Kidney (tissue), 14 donors: ENCODE results near the gene C8G. TPM values are rescaled to one million over a fixed set of nuclear protein-coding genes. Genes with fewer than 3 reads are reported as not detected.
A peak's percentile ranks its signal among the peaks of the same experiment; 100 is the strongest.

Source experiments
- DNase-seq, 5 donors: peaks; one replicate each; pipeline ENCODE4 v3.0.0-alpha.2; 2013 to 2020
- FAIRE-seq: peaks from 2 replicates; lab custom pipeline; 2012; peaks lifted over from hg19 to GRCh38; lab: Jason Lieb, UNC
- H3K27ac ChIP-seq, 2 donors: one replicate each; pipeline ENCODE4 v1.7.0; 2013; ENCODE audit warnings: low read depth in 2 of 2, low read length in 2 of 2, inconsistent platforms in 1 of 2
- H3K27me3 ChIP-seq: one replicate; pipeline ENCODE4 v1.7.1; 2013; ENCODE audit warnings: low read length, inconsistent platforms; ENCODE audit not compliant: control insufficient read depth, insufficient read depth
- H3K36me3 ChIP-seq, 3 donors: one replicate each; pipeline versions ENCODE4 v1.7.0 to v1.7.1; 2013; ENCODE audit warnings: low read length in 3 of 3, control low read depth in 1 of 3, inconsistent platforms in 1 of 3; ENCODE audit not compliant: insufficient read depth in 3 of 3, control insufficient read depth in 2 of 3
- H3K4me1 ChIP-seq, 3 donors: one replicate each; pipeline versions ENCODE4 v1.7.0 to v1.7.1; 2013; ENCODE audit warnings: low read length in 3 of 3, inconsistent platforms in 1 of 3, low read depth in 1 of 3; ENCODE audit not compliant: control insufficient read depth in 2 of 3, insufficient read depth in 2 of 3
- H3K4me3 ChIP-seq, 3 donors: one replicate each; pipeline versions ENCODE4 v1.7.0 to v1.8.1; 2013; ENCODE audit warnings: low read length in 3 of 3, control low read depth in 1 of 3, inconsistent platforms in 1 of 3
- H3K9ac ChIP-seq, 3 donors: one replicate each; pipeline versions ENCODE4 v1.7.0 to v1.7.1; 2013; ENCODE audit warnings: low read length in 3 of 3, control low read depth in 1 of 3, inconsistent platforms in 1 of 3
- H3K9me3 ChIP-seq, 3 donors: one replicate each; pipeline versions ENCODE4 v1.7.0 to v1.7.1; 2013; ENCODE audit warnings: low read length in 3 of 3, control low read depth in 1 of 3, inconsistent platforms in 1 of 3; ENCODE audit not compliant: control insufficient read depth in 2 of 3, insufficient read depth in 1 of 3
- CTCF ChIP-seq: IDR thresholded peaks from 3 replicates; pipeline ENCODE4 v1.5.1; 2012; ENCODE audit warnings: mild to moderate bottlenecking, moderate library complexity, borderline replicate concordance; ENCODE audit not compliant: insufficient read depth; ENCODE audit errors: extremely low read depth
- intact Hi-C: fragments of 100-400 bp; cut with DNase I; formaldehyde crosslinking; loops from one replicate; pipeline ENCODE4 v1.11.1; 2022
- polyA plus RNA-seq: library from polyadenylated mRNA; stranded (reverse); fragments of 350-450 nt; fragmentation: Illumina TruSeq; extraction: RNeasy Lipid Tissue Mini Kit (QIAGEN cat#74804); gene quantifications from one replicate; pipeline ENCODE4 v1.2.3, GENCODE V29; 2014; ENCODE audit warnings: low read depth, low replicate concordance; ENCODE audit not compliant: insufficient read depth
- total RNA-seq: library from RNA; stranded (reverse); fragmentation: NEBNext Ultra II Directional; extraction: Animal tissue kit (Norgen Biotek cat#: 25700); gene quantifications from one replicate; pipeline ENCODE4 v1.2.1, GENCODE V29; 2021
- donor health status: control.
- donor health status: control.
- donor health status: control.
- donor health status: control.
- donor health status: control.
- donor health status: DM: yes; HTN: yes; CAD: no.
- donor health status: Normal renal cell carcinoma (clear cell type).

Gene C8G
- total and polyA plus RNA-seq, 2 donors from 2014 or later = 1.9 to 2.1 TPM

- Histone ChIP-seq H3K4me3 (no peak overlapping the region), H3K9ac (peak overlapping the region in 2 of 3 donors; percentile 15 to 55), H3K27me3 (no peaks in the 10 kb centered on the region), H3K4me1 (peaks cover 0 to 20% (median 10%) of the 10 kb centered on the region in 3 donors), H3K9me3 (no peaks in the 10 kb centered on the region), H3K27ac (peak overlapping the region; percentile 59 to 91), H3K36me3 (peaks cover 0 to 19% (median 7%) of the 10 kb centered on the region in 3 donors)
- TF ChIP-seq CTCF = no peak
- DNase-seq = no peak
- intact Hi-C loops = no loop called here
- FAIRE-seq = no peak
Measured at GRCh38 chr9:136901516-136902258, 43.4 kb upstream of the C8G start.

- Histone ChIP-seq H3K9me3 (no peaks in the 10 kb centered on the region), H3K9ac (peak overlapping the region in 2 of 3 donors; percentile 15 to 55), H3K36me3 (peaks cover 0 to 20% (median 7%) of the 10 kb centered on the region in 3 donors), H3K4me3 (peak overlapping the region in 1 of 3 donors; percentile 11), H3K27me3 (no peaks in the 10 kb centered on the region), H3K4me1 (peaks cover 0 to 20% (median 10%) of the 10 kb centered on the region in 3 donors), H3K27ac (peak overlapping the region; percentile 59 to 91)
- intact Hi-C loops = no loop called here
- TF ChIP-seq CTCF = no peak
- DNase-seq (peak in 3 of 5 donors; percentile 14 to 94 (median 49)), FAIRE-seq (no peak)
Measured at GRCh38 chr9:136902259-136902821, 42.7 kb upstream of the C8G start.

- intact Hi-C loops = no loop called here
- Histone ChIP-seq H3K9ac (no peak overlapping the region), H3K27me3 (no peaks in the 10 kb centered on the region), H3K27ac (peak overlapping the region in 1 of 2 donors; percentile 91), H3K36me3 (peaks cover 0 to 20% (median 7%) of the 10 kb centered on the region in 3 donors), H3K4me1 (peaks cover 0 to 20% (median 10%) of the 10 kb centered on the region in 3 donors), H3K9me3 (no peaks in the 10 kb centered on the region), H3K4me3 (no peak overlapping the region)
- no peak for FAIRE-seq
- DNase-seq = no peak
- TF ChIP-seq CTCF = no peak
Measured at GRCh38 chr9:136903041-136903554, 41.9 kb upstream of the C8G start.
